Mesothelial cell of epicardium (in vitro differentiated cells): ENCODE measurements around the gene MIA3. TPM values are rescaled to one million over a fixed set of nuclear protein-coding genes. Genes with fewer than 3 reads are reported as not detected.

ENCODE experiments used
- DNase-seq, 2 experiments: peaks; one replicate each; pipeline ENCODE4 v3.0.0; 2021; ENCODE audit warnings: low spot score in 2 of 2; ENCODE audit not compliant: unreplicated experiment in 2 of 2
- H3K27ac Mint-ChIP-seq: 2 replicates; pipeline ENCODE4 v1.8.0; 2021; ENCODE audit warnings: mixed read lengths
- H3K27me3 Mint-ChIP-seq: 2 replicates; pipeline ENCODE4 v1.8.0; 2021; ENCODE audit warnings: low read depth, mixed read lengths
- H3K36me3 Mint-ChIP-seq: 2 replicates; pipeline ENCODE4 v1.8.0; 2021; ENCODE audit warnings: mixed read lengths
- H3K4me1 Mint-ChIP-seq: 2 replicates; pipeline ENCODE4 v1.8.0; 2021; ENCODE audit warnings: mixed read lengths
- H3K4me3 Mint-ChIP-seq: 2 replicates; pipeline ENCODE4 v1.8.0; 2021; ENCODE audit warnings: mild to moderate bottlenecking, moderate library complexity, mixed read lengths
- H3K9me3 Mint-ChIP-seq: 2 replicates; pipeline ENCODE4 v1.8.0; 2021; ENCODE audit warnings: mixed read lengths
- total RNA-seq: library from RNA; stranded (reverse); gene quantifications from 3 replicates; pipeline ENCODE4 v1.2.1, GENCODE V29; 2021
- TF ChIP-seq, protein P1 (sequence below): fragments of 200-600 bp; sonication (generic); IDR thresholded peaks from one replicate; pipeline ENCODE4 v1.5.0; 2021; ENCODE audit warnings: antibody characterized with exemption; ENCODE audit not compliant: unreplicated experiment

MIA3 gene
- total RNA-seq, 1 donor from 2014 or later = 72.9 TPM

DNA sequence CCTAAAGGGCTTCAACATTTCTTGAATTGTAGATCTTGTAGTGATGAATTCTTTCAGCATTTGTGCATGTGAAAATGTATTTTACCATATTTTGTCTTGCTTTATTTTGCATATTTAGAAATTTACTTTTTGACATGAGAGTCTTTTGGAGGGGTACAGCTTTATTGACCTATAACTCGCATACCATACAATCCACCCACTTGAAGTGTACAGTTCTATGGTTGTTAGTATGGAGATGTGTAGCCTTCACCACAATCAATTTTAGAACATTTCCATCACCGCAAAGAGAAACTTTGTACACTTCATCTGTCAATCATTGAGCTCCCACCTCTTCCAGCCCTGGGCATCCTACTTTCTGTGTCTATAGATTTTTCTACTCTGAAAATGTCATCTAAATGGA is 7.2 kb upstream of the MIA3 start:
- Mint-ChIP-seq H3K36me3 (no peaks in the 10 kb centered on the region), H3K27ac (no peak overlapping the region), H3K27me3 (peaks cover 57% of the 10 kb centered on the region), H3K4me1 (no peaks in the 10 kb centered on the region), H3K9me3 (peaks cover 19% of the 10 kb centered on the region), H3K4me3 (no peak overlapping the region)
- TF ChIP-seq, protein P1, sequence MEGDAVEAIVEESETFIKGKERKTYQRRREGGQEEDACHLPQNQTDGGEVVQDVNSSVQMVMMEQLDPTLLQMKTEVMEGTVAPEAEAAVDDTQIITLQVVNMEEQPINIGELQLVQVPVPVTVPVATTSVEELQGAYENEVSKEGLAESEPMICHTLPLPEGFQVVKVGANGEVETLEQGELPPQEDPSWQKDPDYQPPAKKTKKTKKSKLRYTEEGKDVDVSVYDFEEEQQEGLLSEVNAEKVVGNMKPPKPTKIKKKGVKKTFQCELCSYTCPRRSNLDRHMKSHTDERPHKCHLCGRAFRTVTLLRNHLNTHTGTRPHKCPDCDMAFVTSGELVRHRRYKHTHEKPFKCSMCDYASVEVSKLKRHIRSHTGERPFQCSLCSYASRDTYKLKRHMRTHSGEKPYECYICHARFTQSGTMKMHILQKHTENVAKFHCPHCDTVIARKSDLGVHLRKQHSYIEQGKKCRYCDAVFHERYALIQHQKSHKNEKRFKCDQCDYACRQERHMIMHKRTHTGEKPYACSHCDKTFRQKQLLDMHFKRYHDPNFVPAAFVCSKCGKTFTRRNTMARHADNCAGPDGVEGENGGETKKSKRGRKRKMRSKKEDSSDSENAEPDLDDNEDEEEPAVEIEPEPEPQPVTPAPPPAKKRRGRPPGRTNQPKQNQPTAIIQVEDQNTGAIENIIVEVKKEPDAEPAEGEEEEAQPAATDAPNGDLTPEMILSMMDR = no peak
- no peak for DNase-seq

DNA sequence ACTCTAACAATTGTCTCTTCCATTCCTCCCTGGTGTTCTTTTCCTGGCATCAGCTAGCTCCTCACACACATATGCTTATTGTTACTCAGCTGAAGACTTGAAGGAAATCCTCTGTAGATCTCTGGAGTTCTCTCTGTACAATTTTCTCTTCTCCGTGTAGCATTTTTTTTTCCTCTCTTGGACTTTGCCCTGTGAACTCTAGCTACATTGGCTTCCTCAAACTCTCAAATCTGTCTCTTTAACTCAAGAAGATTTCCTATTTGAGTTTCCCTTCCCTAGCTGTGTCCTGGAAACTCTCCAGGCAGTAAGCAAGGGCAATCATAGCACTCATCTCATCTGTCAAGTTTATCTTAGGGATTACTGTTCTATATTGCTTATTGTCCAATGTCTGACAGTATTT is 4.3 kb upstream of the MIA3 start:
- Mint-ChIP-seq H3K4me1 (peaks cover 5% of the 10 kb centered on the region), H3K27ac (no peak overlapping the region), H3K9me3 (peaks cover 18% of the 10 kb centered on the region), H3K4me3 (no peak overlapping the region), H3K27me3 (peaks cover 53% of the 10 kb centered on the region), H3K36me3 (no peaks in the 10 kb centered on the region)
- TF ChIP-seq, protein P1 = no peak
- DNase-seq = no peak

DNA sequence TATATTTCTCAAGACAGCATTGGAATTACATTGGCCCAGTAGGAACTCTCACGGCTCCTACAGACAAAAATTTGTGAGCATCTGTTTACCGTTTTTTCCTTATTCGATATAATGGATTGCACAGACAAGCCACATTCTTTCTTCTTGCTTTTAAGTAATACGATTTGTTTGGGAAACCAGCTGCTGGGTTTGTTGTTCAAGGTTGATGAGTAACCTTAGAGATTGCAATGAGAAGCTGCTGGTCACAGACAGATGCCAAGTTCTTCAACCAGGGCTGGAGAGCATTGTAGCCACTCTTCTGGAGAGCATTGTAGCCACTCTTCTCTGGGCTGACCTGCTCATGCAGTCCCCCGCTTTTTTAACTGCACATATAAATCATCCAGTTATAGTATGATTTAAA is 1.4 kb upstream of the MIA3 start:
- H3K36me3 Mint-ChIP-seq = no peaks in the 10 kb centered on the region
- TF ChIP-seq, protein P1 = no peak
- DNase-seq = no peak
- peaks cover 35% of the 10 kb centered on the region for H3K27me3 Mint-ChIP-seq
- peak overlapping the region; percentile 77 for H3K4me3 Mint-ChIP-seq
- no peak overlapping the region for H3K27ac Mint-ChIP-seq
- H3K9me3 Mint-ChIP-seq = peaks cover 9% of the 10 kb centered on the region
- peaks cover 28% of the 10 kb centered on the region for H3K4me1 Mint-ChIP-seq

DNA sequence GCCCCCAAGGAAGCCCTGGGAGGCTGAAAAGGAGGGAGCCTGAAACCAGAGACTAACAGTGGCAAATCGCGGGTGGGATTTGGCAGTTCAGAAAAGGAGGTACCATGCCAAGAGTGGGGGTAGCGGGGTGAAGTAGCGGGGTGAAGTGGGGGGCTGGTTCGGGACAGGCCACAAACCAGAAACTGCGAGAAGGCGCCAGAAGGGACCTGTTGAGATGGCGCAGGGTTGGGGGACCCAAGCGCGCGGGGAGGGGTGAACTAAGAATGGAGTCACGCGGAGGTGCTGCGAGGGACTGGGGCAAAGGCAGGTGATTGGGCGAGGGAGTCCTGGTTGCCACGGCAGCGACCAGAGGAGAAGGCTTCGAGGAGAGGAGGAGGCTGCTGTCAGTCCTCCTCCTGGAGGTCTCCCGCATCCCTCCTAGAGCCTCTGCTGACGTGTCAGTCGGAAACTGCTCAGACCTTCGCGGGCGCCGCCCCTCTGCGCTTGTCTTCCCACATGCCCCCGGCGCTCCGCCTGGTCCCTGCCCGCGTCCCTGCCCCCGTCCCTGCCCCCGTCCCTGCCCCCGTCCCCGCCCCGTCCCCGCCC is 438 bp upstream of the MIA3 start:
- Mint-ChIP-seq H3K36me3 (peaks cover 4% of the 10 kb centered on the region), H3K27me3 (peaks cover 27% of the 10 kb centered on the region), H3K9me3 (peaks cover 5% of the 10 kb centered on the region), H3K4me1 (peaks cover 28% of the 10 kb centered on the region), H3K27ac (peak overlapping the region; percentile 80), H3K4me3 (peak overlapping the region; percentile 77)
- TF ChIP-seq, protein P1 = no peak
- peak; percentile 88 to 89 for DNase-seq

DNA sequence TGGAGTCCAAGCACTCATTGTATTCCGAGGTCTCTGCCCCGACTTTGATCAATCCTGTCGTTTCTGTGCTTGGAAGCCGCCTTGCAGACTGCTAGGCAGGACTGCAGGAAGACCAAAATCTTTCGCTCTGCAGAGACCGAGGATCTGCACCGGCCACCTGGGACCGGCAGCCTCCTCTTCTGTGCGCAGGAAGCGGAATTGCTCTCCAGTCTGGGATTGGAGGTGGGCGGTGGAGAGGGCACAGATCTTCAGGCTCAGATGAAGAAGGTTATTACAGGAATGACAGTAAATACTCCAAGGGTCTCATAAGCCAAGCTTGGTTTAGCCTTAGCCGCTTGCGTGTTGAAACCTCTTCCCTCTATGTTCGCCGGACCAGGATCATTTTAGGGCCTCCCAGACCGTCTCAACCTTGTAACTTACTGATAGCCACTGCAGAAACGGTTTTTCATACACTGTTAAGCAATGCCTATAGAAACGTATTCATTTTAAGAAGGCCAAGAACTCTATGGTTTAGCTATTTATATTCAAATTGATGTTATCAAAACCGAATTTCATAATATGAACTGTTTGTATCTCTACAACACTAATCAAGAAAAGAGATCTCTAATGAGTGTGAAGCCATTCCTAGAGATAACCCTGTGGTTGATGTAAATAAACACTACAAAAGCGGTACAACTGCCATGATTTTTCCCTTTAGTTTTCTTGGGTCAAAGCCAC is 1.1 kb downstream of the MIA3 start:
- peaks cover 14% of the 10 kb centered on the region for H3K27me3 Mint-ChIP-seq
- DNase-seq = peak in 1 of 2 experiments; percentile 42
- H3K27ac Mint-ChIP-seq = peak overlapping the region; percentile 68
- H3K4me1 Mint-ChIP-seq = peaks cover 33% of the 10 kb centered on the region
- peak overlapping the region; percentile 88 for H3K4me3 Mint-ChIP-seq
- H3K36me3 Mint-ChIP-seq = peaks cover 15% of the 10 kb centered on the region
- no peaks in the 10 kb centered on the region for H3K9me3 Mint-ChIP-seq
- TF ChIP-seq, protein P1 = no peak
